Psoas muscle (tissue), 8 donors: ENCODE results near the gene FGF11. TPM values are rescaled to one million over a fixed set of nuclear protein-coding genes. Genes with fewer than 3 reads are reported as not detected.
"Not testable (repeated sequence)": the region's sequence is repeated elsewhere in the genome, so short reads cannot be mapped to it uniquely, and the experiment has no call there.

ENCODE experiments used
- ATAC-seq, 4 donors: fragments of 200-7000 bp; cut with Tn5 transposase; one replicate each; pipeline ENCODE4 v1.9.1; 2020; ENCODE audit warnings: moderate library complexity in 3 of 4, mild to moderate bottlenecking in 2 of 4
- DNase-seq, 2 donors: peaks; one replicate each; pipeline ENCODE4 v3.0.0-alpha.2; 2020
- H3K27ac ChIP-seq: fragments of 200-600 bp; one replicate; pipeline ENCODE4 v1.8.0; 2022
- H3K27me3 ChIP-seq, 3 donors: fragments of 200-600 bp in 1 of 3; one replicate each; pipeline versions ENCODE4 v1.6.1 to v1.8.0; 2013 to 2022; ENCODE audit warnings: low read length in 2 of 3, mild to moderate bottlenecking in 2 of 3, moderate library complexity in 1 of 3; ENCODE audit not compliant: insufficient read depth in 3 of 3
- H3K36me3 ChIP-seq, 2 donors: fragments of 200-600 bp in 1 of 2; one replicate each; pipeline versions ENCODE4 v1.6.1 to v1.8.0; 2013 to 2022; ENCODE audit warnings: low read depth in 1 of 2, mild to moderate bottlenecking in 1 of 2, moderate library complexity in 1 of 2; ENCODE audit not compliant: insufficient read depth in 1 of 2
- H3K4me1 ChIP-seq: fragments of 200-600 bp; one replicate; pipeline ENCODE4 v1.8.0; 2022
- H3K4me3 ChIP-seq: fragments of 200-600 bp; one replicate; pipeline ENCODE4 v1.8.0; 2022; ENCODE audit warnings: mild to moderate bottlenecking
- H3K9me3 ChIP-seq: fragments of 200-600 bp; one replicate; pipeline ENCODE4 v1.8.0; 2022
- CTCF ChIP-seq: fragments of 200-600 bp; IDR thresholded peaks from one replicate; pipeline ENCODE4 v1.8.0; 2022; ENCODE audit warnings: antibody characterized with exemption
- WGBS, 3 donors: extraction: QIAGEN DNeasy Blood & Tissue Kit; methylation state at CpG; one replicate each; pipeline versions ENCODE4 v1.1.6 to v1.1.7; 2013; 5-methylcytosine and 5-hydroxymethylcytosine counted together
- intact Hi-C, 2 donors: fragments of 100-400 bp; cut with DNase I; formaldehyde crosslinking; loops; one replicate each; pipeline versions ENCODE4 v1.11.0 to v1.14.2; 2022
- polyA plus RNA-seq, 3 donors: library from polyadenylated mRNA; stranded (reverse); fragments of 200-250 nt; gene quantifications; one replicate each; pipeline ENCODE4 v1.2.3, GENCODE V29; 2013
- total RNA-seq, 4 donors: library from RNA; stranded (reverse); fragmentation: NEBNext Ultra II Directional in 2 of 4; extraction: Animal tissue kit (Norgen Biotek cat#: 25700) in 2 of 4; gene quantifications; one replicate each; pipeline versions ENCODE4 v1.2.1 to v1.2.4, GENCODE V29; 2021 to 2023
- donor health status: healthy with polysubstance abuse.
- donor health status: DM: no; HTN: no; CAD: no; lungs with moderate emphysema.
- donor health status: Bipolar disorder and iron deficiency.
- donor health status: healthy.
- donor health status: DM: yes; HTN: yes; CAD: no.
- donor health status: DM: no; HTN: no; CAD: no.
- donor health status: DM: no; HTN: no; CAD: no.
- donor health status: DM: yes; HTN: yes; CAD: no.

The FGF11 gene
- total and polyA plus RNA-seq, 7 donors: 2.0 to 21.1 (median 4.4) TPM

- no peak for ATAC-seq
- no peak for DNase-seq
- no peaks in the 10 kb centered on the region for H3K27me3 ChIP-seq
- H3K4me3 ChIP-seq: no peak overlapping the region
- peak overlapping the region; percentile 66 for H3K27ac ChIP-seq
- peaks cover 31% of the 10 kb centered on the region for H3K4me1 ChIP-seq
- no peaks in the 10 kb centered on the region for H3K9me3 ChIP-seq
- 90 to 96% (median 90%) methylated on average over 3 of the region's 3 CpGs for WGBS, 3 donors
- no peak for TF ChIP-seq CTCF
- H3K36me3 ChIP-seq: peaks cover 0 to 37% of the 10 kb centered on the region in 2 donors
- intact Hi-C loops: no loop called here
These were observed 28.2 kb downstream of the FGF11 start for GRCh38 chr17:7467498-7467897.

- Histone ChIP-seq H3K9me3 (no peaks in the 10 kb centered on the region), H3K4me3 (no peak overlapping the region), H3K36me3 (peaks cover 0 to 31% of the 10 kb centered on the region in 2 donors), H3K27ac (peak overlapping the region; percentile 23), H3K27me3 (no peaks in the 10 kb centered on the region), H3K4me1 (peaks cover 32% of the 10 kb centered on the region)
- no peak for ATAC-seq
- TF ChIP-seq CTCF: no peak
- no peak for DNase-seq
- 90 to 95% (median 94%) methylated on average over 11 of the region's 11 CpGs for WGBS, 3 donors
- intact Hi-C loops: no loop called here
These were observed 29.0 kb downstream of the FGF11 start for GRCh38 chr17:7468290-7468689.

- H3K4me1 ChIP-seq: peaks cover 37% of the 10 kb centered on the region
These were observed 29.6 kb downstream of the FGF11 start for GRCh38 chr17:7468804-7469389.

GRCh38 chr17:7469843-7470242 lies 30.5 kb downstream of the FGF11 start:
- ATAC-seq, DNase-seq, H3K4me3 ChIP-seq, H3K9me3 ChIP-seq, H3K27me3 ChIP-seq, intact Hi-C loops: not testable (repeated sequence)
- Histone ChIP-seq H3K4me1 (peaks cover 43% of the 10 kb centered on the region), H3K27ac (peak overlapping the region; percentile 30), H3K36me3 (peaks cover 0 to 17% of the 10 kb centered on the region in 2 donors)
- 91 to 92% (median 91%) methylated on average over 12 of the region's 12 CpGs for WGBS, 3 donors

More at GRCh38 chr17:7468804-7469389, 29.6 kb downstream of the FGF11 start:
- H3K9me3 ChIP-seq: no peaks in the 10 kb centered on the region
- H3K27me3 ChIP-seq: no peaks in the 10 kb centered on the region
- DNase-seq (no peak), ATAC-seq (no peak)
- WGBS, 3 donors: 69 to 86% (median 76%) methylated on average over 12 of the region's 12 CpGs
- H3K4me3 ChIP-seq: no peak overlapping the region
- no peak overlapping the region for H3K27ac ChIP-seq
- TF ChIP-seq CTCF: no peak
- peaks cover 0 to 24% of the 10 kb centered on the region in 2 donors for H3K36me3 ChIP-seq
- intact Hi-C loops: no loop called here

GRCh38 chr17:7470457-7470973 lies 31.2 kb downstream of the FGF11 start:
- ATAC-seq, H3K9me3 ChIP-seq, H3K27me3 ChIP-seq, DNase-seq, H3K4me3 ChIP-seq, intact Hi-C loops: not testable (repeated sequence)
- peak overlapping the region; percentile 30 for H3K27ac ChIP-seq
- WGBS, 3 donors: 56 to 73% (median 59%) methylated on average over 8 of the region's 8 CpGs
- peaks cover 0 to 12% of the 10 kb centered on the region in 2 donors for H3K36me3 ChIP-seq
- H3K4me1 ChIP-seq: peaks cover 50% of the 10 kb centered on the region
